Left ventricle myocardium superior (tissue), 1 donor: ENCODE measurements around the gene POLR2J3. TPM values are rescaled to one million over a fixed set of nuclear protein-coding genes. Genes with fewer than 3 reads are reported as not detected.
"Not testable (repeated sequence)": the region's sequence is repeated elsewhere in the genome, so short reads cannot be mapped to it uniquely, and the experiment has no call there.

Source experiments
- ATAC-seq: fragments of 200-7000 bp; cut with Tn5 transposase; one replicate; pipeline ENCODE4 v1.9.1; 2020; ENCODE audit warnings: mild to moderate bottlenecking, moderate library complexity
- DNase-seq: peaks from one replicate; pipeline ENCODE4 v3.0.0-alpha.2; 2020
- intact Hi-C: fragments of 100-400 bp; cut with micrococcal nuclease; formaldehyde crosslinking; loops from one replicate; pipeline ENCODE4 v1.11.0; 2022
- total RNA-seq: library from RNA; stranded (reverse); fragmentation: NEBNext Ultra II Directional; extraction: Animal tissue kit (Norgen Biotek cat#: 25700); gene quantifications from one replicate; pipeline ENCODE4 v1.2.1, GENCODE V29; 2021
- donor health status: DM: no; HTN: yes; CAD: no; lungs with severe emphysema.

The POLR2J3 gene
- total RNA-seq, 1 donor from 2014 or later = 11.1 TPM

GRCh38 chr7:102535062-102535615, 37.2 kb downstream of the POLR2J3 start:
- intact Hi-C loops, ATAC-seq, DNase-seq: not testable (repeated sequence)

GRCh38 chr7:102532127-102532526, 40.3 kb downstream of the POLR2J3 start:
- ATAC-seq, intact Hi-C loops: not testable (repeated sequence)

GRCh38 chr7:102531583-102531982, 40.8 kb downstream of the POLR2J3 start:
- DNase-seq = peak; percentile 25
- intact Hi-C loops, ATAC-seq: not testable (repeated sequence)

More at GRCh38 chr7:102532127-102532526, 40.3 kb downstream of the POLR2J3 start:
- not testable (repeated sequence) for DNase-seq

DNA sequence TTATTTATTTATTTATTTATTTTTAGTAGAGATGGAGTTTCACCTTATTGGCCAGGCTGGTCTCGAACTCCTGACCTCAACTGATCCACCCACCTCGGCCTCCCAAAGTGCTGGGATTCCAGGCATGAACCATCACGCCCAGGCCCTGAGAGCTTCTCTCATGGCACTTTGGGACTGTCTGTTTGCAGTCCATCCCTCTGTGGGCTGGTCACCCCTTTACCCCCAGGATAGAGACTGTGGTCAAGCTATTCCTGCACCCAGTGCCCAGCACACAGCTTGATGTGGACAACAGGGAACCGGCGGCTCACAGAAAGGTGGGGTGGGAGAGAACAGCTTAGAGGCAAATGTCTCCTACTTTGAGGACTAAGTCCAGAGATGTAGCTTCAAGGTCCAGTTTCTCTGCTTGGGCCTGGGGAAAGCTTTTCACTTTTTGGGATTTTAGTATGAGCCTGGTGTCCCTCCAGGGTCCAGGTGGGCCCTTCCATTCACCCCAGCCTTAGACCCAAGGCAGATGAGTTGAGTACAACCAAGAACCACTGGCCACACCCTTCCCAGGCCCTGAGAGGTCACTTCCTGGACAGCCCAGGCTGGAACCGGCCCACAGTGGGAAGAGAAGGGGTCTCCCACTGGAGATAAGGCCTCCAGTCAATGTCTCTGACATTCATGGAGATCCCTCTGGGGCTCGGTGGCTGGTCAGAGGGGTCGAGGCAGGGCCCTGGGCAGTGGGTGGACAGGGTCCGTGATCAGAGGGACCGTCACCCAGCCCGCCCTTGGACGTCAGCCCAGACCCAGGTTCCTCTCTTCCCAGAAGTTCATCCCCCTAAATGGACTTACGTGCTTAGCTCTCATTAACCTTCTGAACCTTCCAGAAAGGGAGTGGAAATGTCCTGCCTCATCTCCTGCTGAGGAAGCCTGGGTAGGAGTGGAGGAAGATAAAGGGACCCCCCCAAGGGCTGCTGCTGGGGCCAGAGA, 44.3 kb downstream of the POLR2J3 start:
- intact Hi-C loops, DNase-seq: not testable (repeated sequence)

DNA sequence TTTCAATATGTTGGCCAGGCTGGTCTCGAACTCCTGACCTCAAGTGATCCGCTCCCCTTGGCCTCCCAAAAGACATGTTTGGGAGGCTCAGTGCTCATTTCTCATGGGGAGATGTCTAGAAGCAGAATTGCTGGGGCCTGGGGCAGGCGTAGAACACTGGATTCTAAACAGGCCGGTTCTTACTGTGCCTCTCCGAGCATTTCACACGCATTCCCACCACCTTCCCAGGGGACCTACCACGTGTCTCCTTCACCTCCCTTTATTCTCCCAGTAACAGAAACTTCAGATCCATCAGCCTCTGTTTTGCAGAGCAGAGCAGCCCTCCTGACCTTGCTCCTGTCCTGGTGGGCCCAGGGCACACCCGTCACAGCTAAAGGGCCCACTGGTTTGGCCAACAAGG, 45.2 kb downstream of the POLR2J3 start:
- ATAC-seq = peak; percentile 40
- intact Hi-C loops, DNase-seq: not testable (repeated sequence)

More for the DNA sequence above, 44.3 kb downstream of the POLR2J3 start:
- ATAC-seq = peak; percentile 25

GRCh38 chr7:102524803-102525202, 47.6 kb downstream of the POLR2J3 start:
- intact Hi-C loops = not testable (repeated sequence)
- DNase-seq (peak; percentile 19), ATAC-seq (peak; percentile 2)

DNA sequence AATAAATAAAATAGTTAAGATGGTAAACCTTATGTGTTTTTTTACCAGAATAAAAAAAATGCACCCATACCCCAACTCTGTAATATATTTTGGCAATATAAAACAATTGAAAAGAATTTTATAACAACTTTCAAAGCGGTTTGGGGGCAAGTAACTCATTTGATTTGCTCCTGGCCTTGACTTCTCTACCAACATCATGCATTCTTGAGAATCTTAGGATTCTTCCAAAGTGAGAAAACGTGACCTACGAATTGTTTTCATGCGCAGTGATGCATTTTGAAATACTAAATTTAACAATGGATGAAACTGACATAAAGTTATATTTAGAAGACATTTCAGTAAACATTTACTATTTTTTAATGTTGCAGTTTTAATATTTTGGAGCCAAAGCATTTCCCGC, 51.6 kb downstream of the POLR2J3 start:
- intact Hi-C loops, DNase-seq, ATAC-seq: not testable (repeated sequence)

- intact Hi-C loops = not testable (repeated sequence)
- ATAC-seq (peak; percentile 94), DNase-seq (peak; percentile 43)
Measured at GRCh38 chr7:102517550-102518147, 54.7 kb downstream of the POLR2J3 start, which contains the start of gene RASA4B. Gene RASA4B (minus strand): TSS chr7:102517777. CDS start chr7:102517710, 67 bp downstream.

Other genes with a start within 250 kb of the POLR2J3 start
- gene SPDYE6, start 216.1 kb downstream of the POLR2J3 start, total RNA-seq = not detected
- gene PRKRIP1, start 176.2 kb downstream of the POLR2J3 start, total RNA-seq = 11.8 TPM
- 3.1 TPM for gene ORAI2, start 139.0 kb downstream of the POLR2J3 start, total RNA-seq
- 4.5 TPM for gene ALKBH4, start 107.7 kb downstream of the POLR2J3 start, total RNA-seq
- 10.4 TPM for gene LRWD1, start 107.6 kb downstream of the POLR2J3 start, total RNA-seq
- 49.6 TPM for gene POLR2J, start 93.7 kb downstream of the POLR2J3 start, total RNA-seq
- 7.5 TPM for gene RASA4B, start 54.8 kb downstream of the POLR2J3 start, total RNA-seq
- gene UPK3BL2, start 28.9 kb downstream of the POLR2J3 start, total RNA-seq = 2.9 TPM
- gene SPDYE2, start 21.4 kb downstream of the POLR2J3 start, total RNA-seq = not detected
- gene RASA4, start 44.2 kb upstream of the POLR2J3 start, total RNA-seq = 20.2 TPM
- 13.0 TPM for gene UPK3BL1, start 70.2 kb upstream of the POLR2J3 start, total RNA-seq
- not detected for gene SPDYE2B, start 77.7 kb upstream of the POLR2J3 start, total RNA-seq
- 3.4 TPM for gene POLR2J2, start 99.1 kb upstream of the POLR2J3 start, total RNA-seq
- gene FAM185A, start 176.4 kb upstream of the POLR2J3 start, total RNA-seq = 9.3 TPM